H1 (cell line): ENCODE results near the gene ZNF646.

Experiments used
- CTCF ChIP-seq, 3 experiments: IDR thresholded peaks; 1 replicate in 2 of 3; 2 replicates in 1 of 3; pipeline versions ENCODE4 v1.5.1 to v1.6.1; 2011; ENCODE audit warnings: low read length in 3 of 3, mild to moderate bottlenecking in 3 of 3, inconsistent platforms in 2 of 3, low read depth in 1 of 3, moderate library complexity in 1 of 3; ENCODE audit not compliant: insufficient read depth in 1 of 3; ENCODE audit errors: control extremely low read depth in 1 of 3
- EP300 ChIP-seq, 2 experiments: IDR thresholded peaks; 1 replicate in 1 of 2; 2 replicates in 1 of 2; pipeline ENCODE4 v1.6.1; 2011 to 2012; ENCODE audit warnings: low read depth in 2 of 2, low read length in 2 of 2, mild to moderate bottlenecking in 2 of 2, borderline replicate concordance in 1 of 2, inconsistent platforms in 1 of 2, moderate library complexity in 1 of 2
- EZH2 ChIP-seq: fragments of 200-600 bp; sonication (generic); IDR thresholded peaks from 2 replicates; pipeline ENCODE4 v1.7.1; 2012; ENCODE audit warnings: low read depth, mild to moderate bottlenecking, moderate library complexity, low read length, inconsistent platforms; ENCODE audit not compliant: severe bottlenecking
- GABPA ChIP-seq: IDR thresholded peaks from 2 replicates; pipeline ENCODE4 v1.6.1; 2011; ENCODE audit warnings: mild to moderate bottlenecking, low read length, moderate library complexity, borderline replicate concordance; ENCODE audit not compliant: insufficient read depth
- GTF2F1 ChIP-seq: IDR thresholded peaks from 2 replicates; pipeline ENCODE4 v1.6.1; 2012; ENCODE audit warnings: low read depth, low read length, improper control_type of control experiment, borderline replicate concordance
- HDAC2 ChIP-seq, 2 experiments: fragments of 300-600 bp in 1 of 2; sonication (generic) in 1 of 2; IDR thresholded peaks; 2 replicates each; pipeline ENCODE4 v1.6.1; 2011 to 2012; ENCODE audit warnings: low read depth in 2 of 2, low read length in 2 of 2, mild to moderate bottlenecking in 2 of 2, moderate library complexity in 2 of 2, borderline replicate concordance in 1 of 2, inconsistent platforms in 1 of 2
- HDAC6 ChIP-seq: IDR thresholded peaks from one replicate; pipeline ENCODE4 v1.7.1; 2012; ENCODE audit warnings: low read depth, mild to moderate bottlenecking, inconsistent platforms, low read length, moderate library complexity
- POLR2A ChIP-seq, 2 experiments: IDR thresholded peaks; 1 replicate in 1 of 2; 2 replicates in 1 of 2; pipeline ENCODE4 v1.6.1; 2011; ENCODE audit warnings: low read depth in 2 of 2, low read length in 2 of 2, mild to moderate bottlenecking in 2 of 2; ENCODE audit errors: control extremely low read depth in 1 of 2
- RFX5 ChIP-seq: IDR thresholded peaks from 2 replicates; pipeline ENCODE4 v1.6.1; 2011; ENCODE audit warnings: low read depth, low read length, improper control_type of control experiment, borderline replicate concordance
- RNF2 ChIP-seq: fragments of 200-900, 300-1000 bp; sonication (generic); IDR thresholded peaks from 2 replicates; pipeline ENCODE4 v1.7.1; 2016; ENCODE audit warnings: borderline replicate concordance, low read depth, mild to moderate bottlenecking, antibody characterized with exemption, low read length; ENCODE audit not compliant: poor library complexity, severe bottlenecking; ENCODE audit errors: missing control alignments

GRCh38 chr16:31042866-31043265, 31.4 kb upstream of the ZNF646 start:
- no peak for TF ChIP-seq HDAC6
- TF ChIP-seq RNF2: no peak
- TF ChIP-seq GTF2F1: no peak
- TF ChIP-seq CTCF (IDR thresholded peaks at IDR 0.05; ENCODE audit: control extremely low read depth in 1 of 3, insufficient read depth in 1 of 3, low read depth in 1 of 3, low read length in 3 of 3): no peak
- no peak for TF ChIP-seq RFX5
- TF ChIP-seq EZH2: no peak
- TF ChIP-seq HDAC2 (IDR thresholded peaks at IDR 0.05; ENCODE audit: borderline replicate concordance in 1 of 2, low read depth in 2 of 2, low read length in 2 of 2): no peak
- TF ChIP-seq EP300 (IDR thresholded peaks at IDR 0.05; ENCODE audit: borderline replicate concordance in 1 of 2, low read depth in 2 of 2, low read length in 2 of 2): no peak
- no peak for TF ChIP-seq POLR2A (IDR thresholded peaks at IDR 0.05; ENCODE audit: control extremely low read depth in 1 of 2, low read depth in 2 of 2, low read length in 2 of 2)
- TF ChIP-seq GABPA: no peak
